ENCODE results near the gene NAV1. TPM values are rescaled to one million over a fixed set of nuclear protein-coding genes. Genes with fewer than 3 reads are reported as not detected.

NAV1 gene
- total and polyA plus RNA-seq, 2 of the 8 experiments (the other 6 are each of a cell fraction or from before 2014, with no cell fraction given): 9.9 to 42.7 TPM

DNA sequence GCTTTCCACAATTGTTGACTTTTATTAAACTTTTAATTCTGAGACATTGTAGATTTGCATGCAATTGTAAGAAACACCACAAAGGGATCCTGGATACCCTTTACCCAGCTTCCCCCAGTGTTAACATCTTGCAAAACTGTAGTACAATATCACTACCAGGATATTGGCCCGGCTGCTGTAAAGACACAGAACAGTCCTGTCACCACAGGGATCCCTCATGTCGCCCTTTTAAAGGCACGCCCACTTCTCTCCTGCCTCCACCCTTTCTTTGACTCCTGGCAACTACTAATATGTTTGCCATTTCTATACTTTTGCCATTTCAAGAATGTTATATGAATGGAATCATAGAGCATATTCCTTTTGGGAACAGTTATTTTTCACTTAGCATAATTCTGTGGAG, 37.0 kb downstream of the NAV1 start (continued):
- TF ChIP-seq SRF (IDR thresholded peaks at IDR 0.05; ENCODE audit: low read depth, low read length): no peak
- no peak for TF ChIP-seq POU5F1 (IDR thresholded peaks at IDR 0.05; ENCODE audit: low read depth, low read length)

Measured in H1 (cell line).